Fibroblast of mammary gland (primary cell): ENCODE measurements around the gene NCR2.

Source experiments
- DNase-seq: peaks from one replicate; pipeline ENCODE4 v3.0.0-alpha.2; 2010; ENCODE audit warnings: low read depth
- H3K4me3 ChIP-seq: 2 replicates; pipeline ENCODE4 v1.5.1; 2011; ENCODE audit warnings: low read depth, mild to moderate bottlenecking, low read length, moderate library complexity; ENCODE audit not compliant: control insufficient read depth
- TF ChIP-seq, protein P1 (sequence below): conservative IDR thresholded peaks from 2 replicates; pipeline ENCODE4 v1.5.1; 2011; ENCODE audit warnings: low read depth, low read length, inconsistent platforms; ENCODE audit not compliant: control insufficient read depth, insufficient read depth

Gene NCR2

DNA sequence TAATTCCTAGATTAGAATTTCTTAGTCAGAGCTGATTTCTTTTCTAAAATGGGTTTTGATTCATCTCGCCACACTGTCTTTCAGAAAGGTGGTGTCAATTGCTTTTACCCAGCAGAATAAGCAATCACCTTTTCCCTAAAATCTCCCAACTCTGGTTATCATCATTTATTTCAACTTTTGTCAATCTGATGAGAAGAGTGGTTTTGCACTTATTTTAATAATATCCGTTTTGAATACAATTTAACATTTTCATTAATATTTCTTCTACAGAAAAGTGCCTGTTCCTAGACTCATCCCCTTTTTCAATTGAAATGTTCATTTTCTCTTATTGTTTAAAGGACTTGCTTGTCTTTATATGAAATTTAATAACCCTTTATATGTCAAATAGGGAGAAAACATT is 8.2 kb upstream of the NCR2 start:
- no peak overlapping the region for H3K4me3 ChIP-seq
- no peak for DNase-seq
- TF ChIP-seq, protein P1, sequence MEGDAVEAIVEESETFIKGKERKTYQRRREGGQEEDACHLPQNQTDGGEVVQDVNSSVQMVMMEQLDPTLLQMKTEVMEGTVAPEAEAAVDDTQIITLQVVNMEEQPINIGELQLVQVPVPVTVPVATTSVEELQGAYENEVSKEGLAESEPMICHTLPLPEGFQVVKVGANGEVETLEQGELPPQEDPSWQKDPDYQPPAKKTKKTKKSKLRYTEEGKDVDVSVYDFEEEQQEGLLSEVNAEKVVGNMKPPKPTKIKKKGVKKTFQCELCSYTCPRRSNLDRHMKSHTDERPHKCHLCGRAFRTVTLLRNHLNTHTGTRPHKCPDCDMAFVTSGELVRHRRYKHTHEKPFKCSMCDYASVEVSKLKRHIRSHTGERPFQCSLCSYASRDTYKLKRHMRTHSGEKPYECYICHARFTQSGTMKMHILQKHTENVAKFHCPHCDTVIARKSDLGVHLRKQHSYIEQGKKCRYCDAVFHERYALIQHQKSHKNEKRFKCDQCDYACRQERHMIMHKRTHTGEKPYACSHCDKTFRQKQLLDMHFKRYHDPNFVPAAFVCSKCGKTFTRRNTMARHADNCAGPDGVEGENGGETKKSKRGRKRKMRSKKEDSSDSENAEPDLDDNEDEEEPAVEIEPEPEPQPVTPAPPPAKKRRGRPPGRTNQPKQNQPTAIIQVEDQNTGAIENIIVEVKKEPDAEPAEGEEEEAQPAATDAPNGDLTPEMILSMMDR = no peak

DNA sequence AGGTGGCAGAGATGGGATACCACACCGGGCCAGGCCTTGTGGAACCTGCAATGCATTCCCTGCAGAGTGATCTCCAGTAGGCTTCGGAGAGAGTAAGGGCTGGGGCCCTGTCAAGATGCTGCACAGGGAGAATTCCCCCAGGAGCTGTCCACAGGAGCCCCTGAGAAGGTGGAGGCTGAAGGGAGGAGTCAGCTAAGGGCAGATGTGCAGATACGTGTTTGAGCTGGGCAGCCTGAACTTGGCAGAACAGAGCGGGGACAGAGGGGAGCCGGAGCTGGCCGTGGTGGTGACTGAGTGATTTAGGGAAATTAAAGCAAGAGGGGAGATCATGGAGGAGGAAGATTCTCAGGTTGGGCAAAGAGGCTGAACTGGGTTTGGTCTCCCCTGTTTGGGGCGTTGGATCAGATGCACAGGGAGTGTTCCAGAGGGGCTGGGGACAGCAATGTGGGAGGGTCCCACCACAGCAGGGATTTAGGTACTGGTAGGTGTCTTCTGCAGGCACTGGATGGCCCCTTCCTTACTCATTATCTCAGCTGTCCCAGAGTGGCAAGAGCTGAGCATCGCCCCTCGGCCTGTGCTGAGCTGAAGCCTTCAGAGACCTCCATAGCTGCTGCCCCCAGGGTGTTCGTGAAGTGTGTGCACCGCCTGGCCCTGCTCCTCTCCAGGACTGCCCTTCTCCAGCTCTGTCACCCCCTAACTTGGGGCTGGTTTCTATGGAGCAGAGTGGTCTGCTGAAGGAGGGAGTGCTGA is 3.8 kb upstream of the NCR2 start:
- TF ChIP-seq, protein P1 = no peak
- DNase-seq = no peak
- no peak overlapping the region for H3K4me3 ChIP-seq

DNA sequence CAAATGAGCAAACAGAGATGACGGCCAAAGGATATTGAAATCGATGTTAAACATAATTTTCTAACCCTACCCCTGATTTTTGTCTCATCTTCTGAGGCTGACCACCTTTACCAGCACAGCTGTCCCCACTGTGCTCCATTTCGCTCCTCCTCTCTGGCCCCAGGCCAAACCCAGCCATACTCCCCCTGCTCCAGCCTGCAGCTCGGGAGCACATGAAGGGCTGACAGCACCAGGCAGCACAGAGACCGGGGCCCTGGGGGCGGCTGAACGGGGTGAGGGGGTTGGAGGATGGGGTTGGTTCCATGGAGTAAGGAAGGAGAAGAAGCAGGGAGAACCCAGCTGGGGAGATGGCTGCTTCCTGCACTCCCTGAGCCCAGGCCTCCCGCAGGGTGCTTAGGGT is 3.2 kb upstream of the NCR2 start:
- H3K4me3 ChIP-seq = no peak overlapping the region
- TF ChIP-seq, protein P1 = no peak
- DNase-seq = no peak

DNA sequence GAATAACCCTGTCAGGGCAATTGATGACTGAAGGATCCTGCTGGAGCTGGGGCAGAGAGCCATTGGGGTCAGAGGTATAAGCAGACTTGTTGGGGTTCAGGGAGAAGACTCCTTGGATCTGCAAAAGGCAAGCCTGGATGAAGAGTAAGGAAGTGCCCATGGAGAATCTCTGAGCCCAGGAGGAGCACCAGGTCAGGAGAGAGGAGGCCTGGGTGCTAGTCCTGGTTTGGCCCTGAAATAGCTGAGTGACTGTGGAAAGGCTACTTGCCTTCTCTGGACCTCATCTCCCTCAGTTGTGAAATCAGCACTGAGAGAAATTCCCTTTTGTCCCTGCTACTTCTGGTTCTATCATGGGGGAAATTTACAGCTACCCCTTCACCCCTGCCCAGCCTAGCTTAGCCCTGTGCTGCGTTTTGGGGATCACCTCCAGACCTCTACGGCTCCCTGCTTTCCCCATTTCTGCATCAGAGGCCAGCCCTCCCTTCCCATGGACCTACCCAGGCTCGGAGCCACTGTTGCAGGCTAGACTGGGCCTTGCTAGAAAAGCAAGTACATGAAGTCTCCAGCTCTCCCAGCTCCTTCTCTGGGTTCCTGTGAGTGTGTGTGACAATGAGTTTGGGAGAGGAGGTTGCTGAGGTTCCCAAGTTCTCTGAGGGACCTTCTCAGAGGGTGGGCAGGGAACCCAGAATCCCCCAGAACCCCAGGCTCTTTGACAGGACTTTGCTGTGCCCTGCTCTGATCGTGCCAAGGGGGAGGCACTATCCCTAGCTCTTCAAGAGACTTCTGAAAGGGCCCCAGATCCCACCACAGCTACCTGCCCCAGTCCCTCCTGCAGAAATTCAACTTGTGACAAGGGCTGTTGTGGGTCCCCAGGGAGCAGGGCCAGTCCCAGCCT is 2.3 kb upstream of the NCR2 start:
- no peak overlapping the region for H3K4me3 ChIP-seq
- DNase-seq = no peak
- TF ChIP-seq, protein P1 = no peak

DNA sequence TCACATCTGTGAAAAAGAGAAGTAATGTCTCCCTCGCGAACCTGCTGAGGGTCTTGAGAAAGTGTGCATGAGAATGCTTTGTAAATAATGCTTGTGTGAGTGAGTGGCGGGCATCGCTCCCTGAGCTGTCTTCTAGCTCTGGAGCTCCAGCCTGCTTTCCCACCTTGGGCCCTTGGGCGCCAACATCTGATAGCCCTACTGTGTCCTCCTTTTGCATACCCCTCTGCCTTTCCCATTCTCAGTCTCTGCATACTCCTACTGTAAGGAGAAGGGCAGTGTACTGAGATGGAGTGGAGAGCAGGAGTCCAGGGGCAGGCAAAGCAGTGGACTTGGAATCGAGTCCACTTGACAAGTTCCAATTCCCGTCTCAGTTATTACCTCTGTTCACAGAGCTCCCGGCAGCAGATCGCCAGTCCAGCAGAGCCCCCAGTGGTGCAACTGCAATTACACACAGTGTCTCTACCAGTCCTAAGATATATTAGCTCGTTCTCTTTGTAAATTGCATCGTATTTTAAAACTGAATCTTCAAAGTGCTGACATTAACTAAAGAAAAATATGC is 847 bp upstream of the NCR2 start:
- TF ChIP-seq, protein P1 = no peak
- no peak for DNase-seq

DNA sequence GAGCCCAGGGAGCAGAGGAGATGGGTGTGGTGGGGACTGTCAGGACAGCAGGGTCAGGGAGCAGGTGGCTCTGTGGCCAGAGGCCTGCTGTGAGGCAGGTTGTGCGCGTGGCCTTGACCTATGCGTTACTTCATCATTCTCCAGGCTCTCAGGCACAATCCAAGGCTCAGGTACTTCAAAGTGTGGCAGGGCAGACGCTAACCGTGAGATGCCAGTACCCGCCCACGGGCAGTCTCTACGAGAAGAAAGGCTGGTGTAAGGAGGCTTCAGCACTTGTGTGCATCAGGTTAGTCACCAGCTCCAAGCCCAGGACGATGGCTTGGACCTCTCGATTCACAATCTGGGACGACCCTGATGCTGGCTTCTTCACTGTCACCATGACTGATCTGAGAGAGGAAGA is 535 bp downstream of the NCR2 start:
- TF ChIP-seq, protein P1 = no peak
- no peak overlapping the region for H3K4me3 ChIP-seq
- no peak for DNase-seq

More for the DNA sequence above, 847 bp upstream of the NCR2 start:
- H3K4me3 ChIP-seq = no peak overlapping the region
